GM18502 (cell line): ENCODE data around the gene GALNT16.

Experiments
- ATAC-seq: cut with Tn5 transposase; IDR thresholded peaks from one replicate; pipeline ENCODE4 v1.9.1; 2021; ENCODE audit warnings: mild to moderate bottlenecking; ENCODE audit not compliant: unreplicated experiment, poor library complexity

GALNT16 gene

DNA sequence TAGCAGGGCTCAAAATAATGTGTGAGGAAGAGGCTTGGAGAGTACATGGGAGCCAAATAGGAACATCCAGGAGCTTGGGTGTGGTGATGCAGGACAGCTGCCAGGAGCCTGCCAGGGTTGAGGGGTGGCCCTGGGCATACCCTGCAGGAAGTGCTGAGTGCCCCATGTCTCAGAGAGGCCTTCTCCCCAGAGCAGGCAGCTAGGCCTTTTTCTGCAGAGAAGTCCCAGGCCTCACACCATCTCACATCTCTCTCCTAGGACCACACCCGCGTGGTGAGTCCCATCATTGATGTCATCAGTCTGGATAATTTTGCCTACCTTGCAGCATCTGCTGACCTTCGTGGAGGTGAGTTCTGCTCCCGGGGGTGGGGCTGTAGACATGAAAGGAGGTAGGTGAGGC, 71.2 kb downstream of the GALNT16 start:
- no peak for ATAC-seq

DNA sequence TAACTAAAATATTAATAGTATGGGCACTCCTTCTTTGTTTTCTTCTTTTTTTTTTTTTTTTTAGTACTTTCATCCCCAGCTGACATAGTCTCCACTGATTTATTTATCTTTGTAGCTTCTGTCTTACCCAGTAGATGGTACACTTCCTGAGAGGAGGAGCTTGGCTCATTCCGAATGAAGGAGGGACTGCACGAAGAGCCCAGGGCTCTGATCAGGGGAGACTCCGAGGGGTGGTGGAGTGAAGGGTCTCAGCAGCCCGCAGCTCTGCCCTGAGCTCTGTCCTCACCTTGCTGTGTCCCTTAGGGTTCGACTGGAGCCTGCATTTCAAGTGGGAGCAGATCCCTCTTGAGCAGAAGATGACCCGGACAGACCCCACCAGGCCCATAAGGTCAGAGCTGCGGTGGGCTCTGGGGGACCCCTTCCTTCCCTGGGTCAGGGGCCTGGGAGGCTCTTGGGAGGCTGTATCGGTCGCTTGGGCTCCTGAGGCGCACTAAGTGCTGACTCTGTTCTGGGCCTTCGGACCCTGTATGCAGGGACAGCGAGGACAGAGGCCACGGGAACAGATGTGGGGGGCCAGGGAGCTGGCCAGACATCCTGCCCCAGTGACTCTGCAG, 72.9 kb downstream of the GALNT16 start:
- ATAC-seq = no peak

DNA sequence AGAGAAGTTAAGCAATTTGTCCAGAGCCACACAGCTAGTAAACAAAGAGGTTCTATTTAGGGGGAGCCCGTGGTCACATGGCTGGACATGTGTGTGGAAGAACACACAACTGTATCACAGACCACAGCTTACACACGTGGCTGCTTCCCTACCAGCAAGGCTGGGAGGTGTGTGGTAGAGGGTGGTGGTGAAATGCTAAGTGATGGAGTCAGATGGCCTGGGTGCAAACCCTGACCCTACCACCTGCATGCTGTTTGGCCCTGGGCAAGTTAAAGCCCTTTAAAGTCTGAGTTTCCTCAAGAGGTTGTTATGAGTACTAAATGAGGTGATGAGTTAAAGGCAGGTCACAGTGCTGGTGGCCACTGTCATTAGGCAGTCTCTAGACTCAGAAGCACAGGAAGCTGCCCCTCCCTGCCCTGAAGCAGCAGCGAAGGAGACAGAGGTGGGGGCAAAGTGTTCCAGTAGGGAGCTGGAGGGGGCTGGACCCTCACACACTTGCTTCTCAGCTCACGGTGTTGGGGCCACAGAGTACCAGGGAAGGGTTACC, 73.9 kb downstream of the GALNT16 start:
- no peak for ATAC-seq

DNA sequence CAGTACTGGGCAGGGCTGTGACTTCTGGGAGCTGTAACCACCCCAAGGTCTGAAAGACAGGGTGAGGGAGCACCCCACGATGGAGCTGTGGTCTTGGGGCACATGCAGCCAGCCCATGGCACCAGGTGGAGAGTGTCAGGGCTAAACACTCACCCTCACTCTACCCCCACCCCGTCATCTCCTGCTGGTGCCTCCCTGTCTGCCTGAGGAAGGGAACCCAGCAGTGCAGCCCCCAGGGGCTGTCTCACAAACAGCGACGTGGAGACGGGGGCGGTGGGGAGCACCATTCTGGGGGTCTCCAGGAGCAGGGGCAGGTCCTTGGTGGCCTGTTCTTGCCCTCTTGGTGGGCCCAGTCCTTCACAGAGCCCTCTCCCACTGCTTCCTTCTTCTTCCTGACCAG, 74.6 kb downstream of the GALNT16 start:
- no peak for ATAC-seq

DNA sequence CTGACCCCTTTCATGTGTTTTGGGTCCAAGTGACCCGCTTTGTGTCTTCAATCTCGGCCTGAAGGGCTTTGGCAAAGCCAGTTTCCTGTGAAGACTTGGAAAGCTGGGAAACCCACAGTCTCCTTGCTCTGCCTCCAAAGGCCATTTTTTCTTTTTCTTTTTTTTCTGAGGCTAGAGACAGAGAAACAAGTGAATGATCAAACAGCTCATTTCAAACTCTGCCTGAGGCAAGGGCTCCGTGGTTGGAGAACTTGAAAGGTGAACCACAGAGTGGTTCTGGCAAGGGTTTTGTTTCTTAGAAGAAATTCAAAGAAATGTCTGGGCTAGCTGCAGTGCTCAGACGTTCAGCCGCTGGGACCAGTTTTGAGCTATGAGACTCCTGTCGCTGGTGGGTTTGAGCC, 75.4 kb downstream of the GALNT16 start:
- ATAC-seq = no peak

DNA sequence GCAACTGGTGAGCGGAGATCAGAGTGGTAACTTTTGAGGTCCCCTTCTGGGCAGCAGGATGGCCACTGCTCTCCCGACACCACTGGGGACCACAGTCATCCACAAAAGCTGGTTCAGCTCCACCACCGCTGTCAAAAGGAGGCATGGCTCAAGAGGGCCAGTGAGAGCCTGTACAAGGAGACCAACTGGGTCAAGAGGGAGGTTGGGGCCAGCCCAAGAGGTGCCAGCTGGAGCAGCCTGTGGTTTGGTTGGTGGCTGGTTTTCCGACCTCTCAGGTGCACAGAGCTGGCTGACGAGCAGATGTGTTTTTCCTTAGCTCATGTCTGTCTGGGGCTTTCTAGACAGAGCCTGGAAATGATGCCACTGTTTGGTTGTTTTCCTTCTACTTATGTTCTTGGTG, 78.0 kb downstream of the GALNT16 start:
- no peak for ATAC-seq

DNA sequence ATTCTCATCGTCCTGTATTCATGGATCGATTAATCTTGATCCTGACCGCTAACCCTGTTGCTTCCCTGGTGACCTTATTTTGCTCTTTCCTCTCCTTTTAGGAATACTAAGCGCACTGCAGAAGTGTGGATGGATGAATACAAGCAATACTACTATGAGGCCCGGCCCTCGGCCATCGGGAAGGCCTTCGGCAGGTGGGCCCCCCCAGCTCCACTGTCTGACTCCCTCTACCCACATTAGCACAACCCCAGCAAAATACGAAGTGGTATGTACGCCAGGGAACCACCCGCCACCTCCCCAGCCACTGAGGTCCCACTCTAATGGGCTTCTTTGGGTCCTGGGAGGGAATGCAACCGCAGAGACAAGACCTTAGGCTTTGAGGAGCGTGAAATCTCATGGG, 79.5 kb downstream of the GALNT16 start:
- no peak for ATAC-seq

DNA sequence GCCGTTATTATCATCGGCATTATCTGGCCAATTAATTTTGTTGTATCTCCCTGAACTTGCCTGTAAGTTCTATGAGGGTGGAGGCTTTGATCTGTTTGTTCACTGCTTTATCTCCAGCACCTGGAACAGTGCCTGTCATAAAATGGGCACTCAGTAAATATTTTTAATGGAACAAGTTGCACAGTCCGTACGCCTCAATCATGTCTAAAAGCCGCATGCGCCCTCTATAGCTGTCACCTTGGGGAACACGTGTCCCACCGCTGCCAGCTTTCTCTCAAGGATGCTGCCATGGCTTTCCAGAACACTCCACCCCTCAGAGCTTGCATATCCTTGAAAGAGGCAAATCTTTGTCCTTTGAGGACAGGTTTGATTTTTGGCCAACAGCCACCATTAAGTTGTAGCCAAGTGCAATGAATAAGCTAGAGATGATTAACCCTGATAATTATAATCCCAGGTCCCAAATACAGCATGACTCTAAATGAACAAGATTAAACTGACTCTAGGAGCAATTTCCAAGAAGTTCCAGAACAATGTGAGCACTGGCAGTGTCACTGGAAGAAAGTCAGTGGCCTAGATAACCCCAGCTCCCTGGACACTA, 83.1 kb downstream of the GALNT16 start:
- no peak for ATAC-seq

DNA sequence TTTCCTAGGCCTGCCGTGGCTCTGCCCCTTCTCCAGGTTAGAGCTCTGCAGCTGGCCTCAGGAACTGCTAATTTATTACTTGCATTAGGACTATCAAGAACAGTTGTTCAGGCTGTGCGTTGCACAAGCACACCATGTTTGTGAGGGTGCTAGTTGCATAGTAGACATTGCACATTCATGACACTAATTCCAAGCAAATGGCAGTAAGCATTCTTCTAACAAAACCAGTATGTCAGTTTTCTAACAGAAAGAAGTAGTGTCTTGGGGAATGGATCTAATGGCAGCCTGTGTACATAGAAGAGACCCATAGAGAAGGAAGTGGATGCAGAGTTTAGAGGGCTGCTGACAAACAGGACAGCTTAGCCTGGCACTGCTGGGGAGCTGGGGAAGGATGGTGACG, 84.2 kb downstream of the GALNT16 start:
- no peak for ATAC-seq

DNA sequence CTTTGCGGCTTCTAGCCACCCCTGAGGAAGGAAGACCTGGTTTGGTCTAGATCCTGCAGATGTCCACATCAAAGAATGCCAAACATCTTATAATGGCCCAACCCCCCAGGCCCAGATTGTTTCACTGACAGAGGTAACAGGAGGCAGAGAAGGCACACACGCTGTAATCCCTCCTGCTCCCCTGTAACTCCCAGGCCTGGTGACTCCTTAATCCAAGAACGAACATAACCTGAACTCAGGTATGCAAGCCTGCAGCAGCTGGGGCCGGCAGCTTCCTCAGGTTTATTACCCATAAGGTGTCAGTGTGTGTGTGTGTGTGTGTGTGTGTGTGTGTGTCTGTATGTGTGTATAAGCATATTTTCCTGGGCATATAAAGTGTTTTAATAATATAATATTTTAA, 85.4 kb downstream of the GALNT16 start:
- no peak for ATAC-seq

DNA sequence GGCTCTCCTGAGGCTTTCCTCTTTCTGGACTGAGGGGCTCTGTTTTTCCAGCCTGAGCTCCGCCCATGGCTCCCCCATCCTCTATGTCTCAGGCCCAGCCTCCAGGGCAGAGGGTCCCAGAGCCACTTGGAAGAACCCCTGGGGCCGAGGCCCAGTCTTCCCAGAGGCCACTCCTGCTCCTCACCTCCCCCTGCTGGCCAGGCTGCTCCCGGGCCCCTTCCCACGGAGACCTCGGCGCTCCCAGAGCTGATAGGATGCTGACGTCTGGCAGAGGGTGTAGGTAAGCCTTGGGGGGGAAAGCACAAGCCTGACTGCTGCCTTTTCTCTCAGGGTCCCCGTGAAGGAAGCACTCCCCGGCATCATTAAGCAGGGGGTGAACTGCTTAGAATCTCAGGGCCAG, 86.8 kb downstream of the GALNT16 start:
- ATAC-seq = no peak

DNA sequence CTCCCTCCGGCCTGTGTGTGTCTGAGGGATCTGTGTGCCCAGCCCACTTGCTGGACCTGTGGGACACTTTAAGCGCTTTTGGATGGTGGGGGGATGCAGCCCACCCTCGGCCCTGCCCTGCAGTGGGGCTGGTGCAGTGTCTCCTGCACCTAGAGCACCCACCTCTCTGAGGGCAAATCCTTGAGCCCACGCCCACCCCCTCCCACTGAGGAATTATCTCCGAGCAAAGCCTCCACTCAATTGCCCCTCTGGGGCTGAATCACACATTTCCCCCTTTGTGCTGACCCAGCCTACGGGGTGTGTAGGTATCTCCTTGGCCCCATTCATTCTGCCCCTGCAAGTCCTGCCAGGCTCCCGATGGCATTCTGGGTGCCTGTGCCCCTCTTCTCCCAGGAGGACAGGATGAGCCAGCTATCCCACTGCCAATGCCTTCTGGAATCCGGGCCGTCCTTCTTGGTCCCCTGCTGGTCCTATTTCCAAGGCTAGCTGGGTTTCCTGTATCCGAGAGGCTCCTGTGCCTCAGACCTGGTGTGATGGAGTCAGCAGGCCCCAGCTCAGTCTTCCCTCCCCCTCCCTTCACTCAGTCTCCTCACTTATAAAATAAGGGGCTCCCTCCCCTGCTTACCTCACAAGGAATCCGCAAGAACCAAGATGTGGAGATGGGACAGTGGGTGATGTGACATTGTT, 89.3 kb downstream of the GALNT16 start:
- no peak for ATAC-seq

DNA sequence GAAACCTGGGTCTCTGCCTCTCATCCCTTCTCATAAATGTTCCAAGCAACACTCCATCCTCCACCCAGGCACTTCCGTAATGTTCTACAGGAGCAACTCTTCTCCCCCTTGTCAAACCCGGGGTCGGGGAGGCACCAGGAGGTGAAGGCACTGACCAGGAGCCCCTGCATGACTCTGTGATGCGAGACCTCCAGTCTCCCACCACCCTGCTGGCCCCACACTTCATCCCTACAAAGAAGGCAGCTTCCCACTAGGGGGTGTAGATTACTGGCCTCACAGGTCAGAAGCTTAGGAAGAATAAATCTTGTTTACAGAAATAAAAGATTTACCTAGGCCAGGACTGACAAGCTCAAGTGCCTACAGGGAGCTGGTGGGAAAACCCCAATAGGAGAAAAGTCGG, 90.9 kb downstream of the GALNT16 start:
- ATAC-seq = no peak

DNA sequence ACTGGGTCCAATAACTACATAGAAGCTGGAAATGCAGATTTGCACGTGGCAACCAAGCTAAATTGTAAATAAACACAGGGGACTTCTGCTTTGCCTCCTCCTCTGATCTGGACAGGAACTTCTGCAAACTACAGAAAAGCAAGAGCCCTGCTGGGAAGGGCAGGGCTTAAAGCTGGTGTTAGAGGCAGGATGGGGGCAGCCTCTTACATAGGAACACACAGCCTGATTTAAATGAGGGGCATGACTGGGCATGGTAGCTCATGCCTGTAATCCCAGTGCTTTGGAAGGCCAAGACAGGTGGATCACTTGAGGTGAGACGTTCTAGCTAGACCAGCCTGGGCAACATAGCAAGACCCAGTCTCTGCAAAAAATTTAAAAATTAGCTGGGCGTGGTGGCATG, 91.4 kb downstream of the GALNT16 start:
- ATAC-seq = no peak

DNA sequence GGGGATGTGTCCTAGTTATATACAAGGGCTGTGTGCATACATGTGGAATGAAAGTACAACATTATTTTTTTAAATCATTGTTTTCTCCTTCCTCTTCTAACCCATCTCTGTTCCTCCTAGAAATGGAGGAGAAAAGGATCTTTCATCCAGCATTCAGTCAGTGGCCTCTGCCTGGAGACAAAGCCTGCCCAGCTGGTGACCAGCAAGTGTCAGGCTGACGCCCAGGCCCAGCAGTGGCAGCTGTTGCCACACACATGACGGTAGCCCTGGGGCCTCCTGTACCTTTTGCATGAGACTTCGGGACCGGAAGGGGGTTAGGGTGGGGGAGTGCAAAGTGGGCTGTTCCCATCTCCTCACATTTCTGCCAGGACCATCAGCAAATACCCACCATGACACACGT, 92.0 kb downstream of the GALNT16 start:
- ATAC-seq = no peak

DNA sequence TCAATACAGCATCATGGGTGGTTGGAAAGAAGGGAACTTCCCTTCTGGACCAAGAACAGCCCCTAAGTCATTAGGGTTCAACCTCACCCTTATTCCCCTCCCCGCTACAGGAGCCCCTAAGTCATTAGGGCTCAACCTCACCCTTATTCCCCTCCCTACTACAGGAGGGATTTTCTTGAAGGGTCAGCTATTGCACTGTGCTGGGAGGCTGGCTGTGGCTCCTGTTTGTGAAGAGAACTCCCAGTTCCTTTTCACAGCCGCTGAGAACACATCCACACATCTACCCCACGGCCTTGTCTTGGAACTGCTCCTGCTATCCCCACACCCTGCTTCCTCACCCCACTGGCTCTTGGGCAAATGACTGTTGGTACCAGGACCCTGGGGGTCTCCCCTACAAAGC, 93.2 kb downstream of the GALNT16 start:
- no peak for ATAC-seq

DNA sequence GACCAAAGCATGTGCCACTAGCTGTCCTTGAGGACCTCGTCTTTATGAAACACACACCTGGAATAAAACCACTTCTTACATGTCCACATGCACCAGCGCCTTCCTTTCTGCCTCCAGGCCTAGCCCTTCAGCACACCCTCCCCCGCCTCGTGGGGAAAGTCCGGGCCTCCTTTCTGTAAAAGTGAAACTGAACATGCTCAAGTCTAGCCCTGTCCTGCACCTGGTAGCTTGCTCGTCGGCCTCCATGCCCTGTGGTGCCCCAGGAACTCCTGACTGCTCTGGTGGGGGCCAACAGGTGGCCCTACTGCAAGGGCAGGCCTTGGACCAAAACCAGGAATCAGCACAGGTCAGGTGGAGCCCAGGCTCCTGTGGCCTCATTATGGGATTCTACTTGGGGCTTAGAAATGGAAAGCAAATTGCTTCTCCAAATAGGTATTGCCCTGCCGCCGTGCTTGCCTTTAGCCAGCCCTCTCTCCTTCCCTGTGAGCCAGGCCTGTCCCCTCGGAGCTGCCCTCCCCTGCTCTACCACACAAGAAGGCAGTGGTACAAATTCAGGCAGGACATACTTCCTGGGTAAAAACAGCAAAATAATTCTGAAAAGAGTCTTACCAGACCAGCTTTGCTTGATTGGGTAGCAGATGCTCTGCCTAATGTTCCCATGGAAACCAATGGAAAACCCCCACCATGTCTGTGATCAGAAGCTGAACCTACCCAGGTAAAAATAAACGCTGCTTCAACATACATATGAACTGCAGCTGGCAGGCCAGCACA, 94.6 kb downstream of the GALNT16 start:
- ATAC-seq = peak; percentile 92

DNA sequence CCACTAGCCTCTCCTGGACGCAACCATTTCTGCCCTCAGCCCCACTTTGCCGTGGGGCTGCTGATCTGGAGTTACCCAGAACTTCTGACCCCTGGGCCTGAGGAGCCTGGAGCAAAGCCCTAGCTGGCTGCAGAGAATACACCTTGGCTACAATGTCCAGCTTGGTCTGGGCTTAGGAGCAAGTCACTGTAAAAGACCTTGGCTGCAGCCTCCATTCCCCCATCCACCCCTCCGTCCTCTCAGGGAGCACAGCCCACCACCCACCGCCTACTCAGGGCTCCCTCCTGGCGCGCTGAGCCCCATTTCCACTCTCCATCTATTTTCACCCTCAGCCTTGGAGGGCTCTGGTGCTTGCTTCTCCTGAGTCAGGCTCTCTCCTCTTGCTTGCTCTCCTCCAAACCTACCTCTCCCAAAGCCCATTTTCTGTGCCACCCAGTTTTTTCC, 95.2 kb downstream of the GALNT16 start:
- no peak for ATAC-seq

DNA sequence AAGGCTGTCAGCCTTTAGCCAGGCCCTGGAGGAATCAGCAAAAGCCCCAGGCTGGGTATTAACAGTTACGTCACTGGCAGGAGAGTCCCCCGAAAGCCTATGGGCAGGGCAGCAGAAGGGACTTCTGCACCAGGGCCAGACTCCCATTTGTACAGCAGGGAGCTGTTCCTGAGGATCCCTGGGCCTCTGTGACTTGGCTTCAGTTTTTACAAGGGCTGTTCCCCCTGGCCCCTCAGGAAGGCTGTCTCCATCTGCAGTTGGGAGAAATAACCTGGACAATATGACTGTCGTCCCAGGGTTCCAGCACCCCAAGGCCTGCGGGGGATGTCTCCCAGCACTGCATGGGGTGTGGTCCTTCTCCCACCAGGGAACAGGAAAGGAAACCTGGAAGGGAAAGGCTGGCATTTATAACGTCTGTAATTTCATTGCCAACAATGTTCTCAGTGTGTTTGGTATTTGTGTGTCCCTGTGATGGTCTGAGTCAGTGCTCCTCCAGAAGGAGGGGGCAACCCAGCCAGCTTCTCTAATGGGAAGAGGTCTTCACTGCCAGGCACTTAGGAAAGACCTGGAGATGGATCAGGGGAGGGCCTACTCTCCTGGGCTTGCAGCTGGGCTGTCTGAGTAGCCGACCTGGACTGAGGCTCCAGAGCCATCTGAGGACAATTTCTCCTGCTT, 95.8 kb downstream of the GALNT16 start:
- ATAC-seq = no peak

DNA sequence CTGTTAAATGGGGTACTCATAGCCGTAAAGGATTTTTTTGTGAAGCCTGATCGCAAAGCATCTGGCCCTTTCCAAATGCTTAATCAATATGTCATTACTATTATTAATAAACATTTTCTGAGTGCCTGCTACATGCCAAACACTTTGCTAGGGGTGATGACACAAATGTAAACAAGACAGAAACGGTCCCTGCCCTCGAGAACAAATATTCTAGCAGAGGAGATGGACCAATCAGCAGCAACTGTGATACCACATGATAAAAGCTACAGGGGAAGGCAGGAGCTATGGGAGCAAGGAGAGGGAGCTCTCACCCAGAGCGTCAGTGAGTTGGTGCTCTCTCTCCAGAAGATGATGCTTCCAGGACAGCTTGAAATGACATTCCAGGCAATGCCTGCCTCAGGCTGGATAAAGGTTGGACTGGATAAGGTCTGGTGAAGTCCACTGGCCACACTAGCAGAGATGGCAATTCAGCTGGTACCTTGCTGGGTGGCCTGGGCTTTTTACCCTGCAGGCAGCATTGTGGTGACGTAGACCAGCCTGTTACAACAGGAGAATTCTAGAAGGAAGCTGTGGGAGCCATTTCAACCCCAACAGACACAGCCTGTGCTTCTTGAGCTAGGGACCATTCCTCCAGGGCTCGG, 97.1 kb downstream of the GALNT16 start:
- no peak for ATAC-seq
